Measurements from ENCODE around the gene CD80.

Gene CD80

GRCh38 chr3:119571230-119571629 lies 11.8 kb upstream of the CD80 start:
- TF ChIP-seq FOXM1 (IDR thresholded peaks at IDR 0.05; ENCODE audit: borderline replicate concordance, low read depth) (no peak), EGR1 (IDR thresholded peaks at IDR 0.05) (no peak), CEBPB (IDR thresholded peaks at IDR 0.05) (no peak), TCF12 (IDR thresholded peaks at IDR 0.05; ENCODE audit: low read depth) (no peak), EP300 (IDR thresholded peaks at IDR 0.05; ENCODE audit: borderline replicate concordance) (no peak), RAD21 (IDR thresholded peaks at IDR 0.05; ENCODE audit: low read depth) (no peak)

DNA sequence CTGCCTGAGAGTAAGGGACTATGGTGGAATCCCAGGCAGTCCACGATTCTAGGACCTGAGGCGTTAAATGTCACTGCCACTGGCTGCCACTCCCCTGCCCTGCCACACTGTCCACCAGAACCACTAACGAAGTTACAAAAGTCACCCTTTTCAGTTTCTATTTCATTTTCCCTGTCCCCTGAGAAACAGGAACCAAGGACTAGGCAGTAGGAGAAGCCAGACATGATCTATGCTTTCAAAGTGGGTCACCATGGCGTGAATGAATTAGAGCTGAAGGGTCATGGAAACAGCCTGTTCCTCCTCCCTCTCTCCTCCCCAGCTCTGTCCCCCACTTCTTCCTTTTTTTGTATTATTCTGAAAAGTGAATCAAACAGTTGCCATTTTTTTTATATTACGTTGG lies 10.8 kb upstream of the CD80 start:
- no peak for TF ChIP-seq YY1 (IDR thresholded peaks at IDR 0.05; ENCODE audit: low read depth)
- no peak for TF ChIP-seq USF1 (IDR thresholded peaks at IDR 0.05)
- no peak for TF ChIP-seq EP300 (IDR thresholded peaks at IDR 0.05; ENCODE audit: borderline replicate concordance)
- TF ChIP-seq, protein P1, sequence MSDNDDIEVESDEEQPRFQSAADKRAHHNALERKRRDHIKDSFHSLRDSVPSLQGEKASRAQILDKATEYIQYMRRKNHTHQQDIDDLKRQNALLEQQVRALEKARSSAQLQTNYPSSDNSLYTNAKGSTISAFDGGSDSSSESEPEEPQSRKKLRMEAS (IDR thresholded peaks at IDR 0.05), result no peak
- TF ChIP-seq ZBTB7A (IDR thresholded peaks at IDR 0.05; ENCODE audit: low read depth), result no peak
- TF ChIP-seq CEBPB (IDR thresholded peaks at IDR 0.05), result no peak
- no peak for TF ChIP-seq CREB1 (IDR thresholded peaks at IDR 0.05; ENCODE audit: low read depth)
- no peak for TF ChIP-seq RAD21 (IDR thresholded peaks at IDR 0.05; ENCODE audit: low read depth)
- no peak for TF ChIP-seq EGR1 (IDR thresholded peaks at IDR 0.05)
- TF ChIP-seq TEAD4 (IDR thresholded peaks at IDR 0.05), result no peak
- TF ChIP-seq TCF12 (IDR thresholded peaks at IDR 0.05; ENCODE audit: low read depth), result no peak
- TF ChIP-seq NFIC (IDR thresholded peaks at IDR 0.05), result no peak
- TF ChIP-seq TAF1 (IDR thresholded peaks at IDR 0.05; ENCODE audit: low read depth), result no peak
- no peak for TF ChIP-seq FOXM1 (IDR thresholded peaks at IDR 0.05; ENCODE audit: borderline replicate concordance, low read depth)
- TF ChIP-seq REST (IDR thresholded peaks at IDR 0.05; ENCODE audit: low read depth), result no peak

DNA sequence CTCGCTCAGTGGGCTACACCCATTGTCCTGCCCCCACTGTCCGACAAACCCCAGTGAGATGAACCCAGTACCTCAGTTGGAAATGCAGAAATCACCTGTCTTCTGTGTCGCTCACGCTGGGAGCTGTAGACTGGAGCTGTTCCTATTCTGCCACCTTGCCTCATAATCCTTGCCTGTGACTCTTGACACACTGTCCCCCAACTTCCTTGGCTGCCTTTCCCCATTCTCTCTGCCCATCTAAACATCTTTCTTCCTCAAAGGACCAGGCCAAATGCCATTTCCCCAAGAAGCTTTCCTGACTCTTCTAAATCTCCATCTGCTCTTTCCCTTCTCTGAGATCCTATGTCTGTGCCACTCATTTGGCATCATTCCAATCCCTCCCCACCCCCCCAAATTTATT lies 9.7 kb upstream of the CD80 start:
- TF ChIP-seq TEAD4 (IDR thresholded peaks at IDR 0.05) (no peak), EP300 (IDR thresholded peaks at IDR 0.05; ENCODE audit: borderline replicate concordance) (no peak), EGR1 (IDR thresholded peaks at IDR 0.05) (no peak), YY1 (IDR thresholded peaks at IDR 0.05; ENCODE audit: low read depth) (no peak), CREB1 (IDR thresholded peaks at IDR 0.05; ENCODE audit: low read depth) (no peak), CEBPB (IDR thresholded peaks at IDR 0.05) (no peak), NFIC (IDR thresholded peaks at IDR 0.05) (no peak)

DNA sequence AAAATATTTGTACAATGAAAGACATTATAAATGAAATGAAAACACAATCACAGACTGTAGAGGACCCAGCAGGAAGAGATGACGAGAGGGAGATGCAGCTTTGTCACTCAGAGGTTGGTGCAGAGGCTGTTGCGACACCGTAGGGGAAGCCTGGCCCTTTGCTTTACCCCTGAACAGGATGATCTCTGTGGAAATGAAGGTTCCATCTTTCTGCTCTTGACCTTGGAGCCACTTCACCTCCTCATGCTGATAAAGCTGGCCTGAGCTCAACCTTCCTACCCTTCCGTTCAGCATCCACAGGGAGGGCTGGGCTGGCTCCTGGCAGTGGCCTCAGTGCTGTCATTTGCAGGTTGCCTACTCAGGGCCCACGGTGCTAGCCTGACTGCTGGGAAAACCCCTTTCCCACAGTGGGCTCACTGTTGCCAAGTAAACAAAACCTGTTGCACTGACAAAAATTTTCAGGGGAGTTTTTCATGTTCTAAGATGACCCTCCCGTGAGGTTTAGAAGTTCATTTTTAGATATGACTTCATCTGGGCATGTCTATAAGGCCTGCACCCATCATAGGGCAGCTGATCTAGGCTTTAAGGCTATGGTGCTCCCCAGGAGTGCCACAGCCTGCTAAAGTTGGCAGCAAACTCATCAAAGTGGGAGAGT lies 3.0 kb upstream of the CD80 start:
- TF ChIP-seq CEBPB (IDR thresholded peaks at IDR 0.05) (no peak), CREB1 (IDR thresholded peaks at IDR 0.05; ENCODE audit: low read depth) (no peak), USF1 (IDR thresholded peaks at IDR 0.05) (no peak), REST (IDR thresholded peaks at IDR 0.05; ENCODE audit: low read depth) (no peak)

DNA sequence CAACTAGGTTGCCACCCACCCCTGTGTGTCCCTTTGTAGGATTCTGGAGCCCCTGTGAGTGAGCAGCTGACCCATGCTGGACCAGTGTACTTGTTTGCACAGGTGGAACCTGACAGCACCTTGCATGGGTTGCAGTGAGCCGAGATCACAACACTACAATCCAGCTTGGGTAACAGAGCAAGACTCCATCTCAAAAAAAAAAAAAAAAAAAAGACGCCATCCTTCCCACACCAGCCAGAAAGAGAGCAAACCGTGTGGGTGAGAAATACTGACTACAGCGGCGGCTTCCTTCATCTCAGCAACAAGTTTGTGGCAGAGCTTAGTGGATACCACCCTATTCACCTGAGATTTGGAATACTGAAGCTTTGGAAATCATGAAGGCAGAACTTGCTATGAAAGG lies 746 bp upstream of the CD80 start:
- no peak for TF ChIP-seq REST (IDR thresholded peaks at IDR 0.05; ENCODE audit: low read depth)
- no peak for TF ChIP-seq TAF1 (IDR thresholded peaks at IDR 0.05; ENCODE audit: low read depth)
- TF ChIP-seq, protein P1 (IDR thresholded peaks at IDR 0.05), result no peak

Measured in Ishikawa (cell line).